Lung (tissue), 12 donors: ENCODE measurements around the gene HCN4. TPM values are rescaled to one million over a fixed set of nuclear protein-coding genes. Genes with fewer than 3 reads are reported as not detected.

ENCODE experiments used
- ATAC-seq: fragments of 200-7000 bp; cut with Tn5 transposase; one replicate; pipeline ENCODE4 v1.9.1; 2020; ENCODE audit warnings: moderate number of reproducible peaks; ENCODE audit not compliant: insufficient read depth, low FRiP score
- DNase-seq, 3 donors: peaks; one replicate each; pipeline ENCODE4 v3.0.0-alpha.2; 2013 to 2017
- H3K27ac ChIP-seq, 2 donors: one replicate each; pipeline ENCODE4 v1.5.1; 2013; ENCODE audit warnings: mild to moderate bottlenecking in 2 of 2, moderate library complexity in 2 of 2, control low read depth in 1 of 2, inconsistent platforms in 1 of 2, low read depth in 1 of 2, low read length in 1 of 2
- H3K27me3 ChIP-seq, 3 donors: one replicate each; pipeline ENCODE4 v1.5.1; 2013; ENCODE audit warnings: low read length in 2 of 3; ENCODE audit not compliant: control insufficient read depth in 3 of 3, insufficient read depth in 3 of 3
- H3K36me3 ChIP-seq, 4 donors: one replicate each; pipeline ENCODE4 v1.5.1; 2013; ENCODE audit warnings: low read length in 4 of 4, mild to moderate bottlenecking in 1 of 4, moderate library complexity in 1 of 4; ENCODE audit not compliant: control insufficient read depth in 4 of 4, insufficient read depth in 4 of 4
- H3K4me1 ChIP-seq, 5 donors: one replicate each; pipeline ENCODE4 v1.5.1; 2013; ENCODE audit warnings: low read length in 5 of 5, mild to moderate bottlenecking in 2 of 5, moderate library complexity in 1 of 5; ENCODE audit not compliant: control insufficient read depth in 5 of 5, insufficient read depth in 5 of 5
- H3K4me3 ChIP-seq: one replicate; pipeline ENCODE4 v1.5.1; 2013; ENCODE audit warnings: mild to moderate bottlenecking, control low read depth, moderate library complexity
- H3K9ac ChIP-seq, 2 donors: one replicate each; pipeline ENCODE4 v1.5.1; 2013; ENCODE audit warnings: low read length in 2 of 2, control low read depth in 1 of 2; ENCODE audit not compliant: insufficient read depth in 1 of 2
- H3K9me3 ChIP-seq, 4 donors: one replicate each; pipeline ENCODE4 v1.5.1; 2013; ENCODE audit warnings: low read length in 3 of 4, mild to moderate bottlenecking in 1 of 4, moderate library complexity in 1 of 4; ENCODE audit not compliant: control insufficient read depth in 4 of 4, insufficient read depth in 3 of 4
- CTCF ChIP-seq: IDR thresholded peaks from 2 replicates; pipeline ENCODE4 v1.5.1; 2012; ENCODE audit warnings: mild to moderate bottlenecking; ENCODE audit errors: control extremely low read depth, extremely low read depth
- WGBS, 2 donors: extraction: QIAGEN DNeasy Blood & Tissue Kit; methylation state at CpG; one replicate each; pipeline ENCODE4 v1.1.7; 2013; 5-methylcytosine and 5-hydroxymethylcytosine counted together
- polyA plus RNA-seq, 2 donors: library from polyadenylated mRNA; stranded (reverse); fragments of 200-250 nt; gene quantifications; one replicate each; pipeline ENCODE4 v1.2.1, GENCODE V29; 2013
- total RNA-seq, 2 donors: library from RNA; depleted of rRNA in 1 of 2; stranded (reverse); fragments of >200 nt in 1 of 2; gene quantifications; one replicate each; pipeline ENCODE4 v1.2.1, GENCODE V29; 2014 to 2021
- donor health status: control.
- donor health status: control.
- donor health status: Bipolar disorder and iron deficiency.
- donor health status: healthy.
- donor health status: DM: yes; HTN: yes; CAD: no.

HCN4 gene
- total and polyA plus RNA-seq, 4 donors: 0.06 to 1.0 (median 0.21) TPM

GRCh38 chr15:73284090-73284716, 84.6 kb downstream of the HCN4 start:
- Histone ChIP-seq H3K4me3 (no peak overlapping the region), H3K27ac (no peak overlapping the region), H3K27me3 (no peaks in the 10 kb centered on the region), H3K9me3 (no peaks in the 10 kb centered on the region), H3K4me1 (peaks cover 0 to 3% (median 0%) of the 10 kb centered on the region in 5 donors), H3K36me3 (peaks cover 12 to 44% (median 21%) of the 10 kb centered on the region in 4 donors), H3K9ac (no peak overlapping the region)
- peak in 1 of 3 donors; percentile 25 for DNase-seq
- no peak for TF ChIP-seq CTCF
- WGBS, 2 donors: 75 to 83% methylated on average over 3 of the region's 3 CpGs
- ATAC-seq: no peak

GRCh38 chr15:73283366-73283962, 85.3 kb downstream of the HCN4 start:
- no peak overlapping the region for H3K9ac ChIP-seq
- ATAC-seq (no peak), DNase-seq (no peak)
- H3K36me3 ChIP-seq: peaks cover 5 to 42% (median 19%) of the 10 kb centered on the region in 4 donors
- H3K9me3 ChIP-seq: no peaks in the 10 kb centered on the region
- 91 to 94% methylated on average over 2 of the region's 2 CpGs for WGBS, 2 donors
- peaks cover 0 to 3% (median 0%) of the 10 kb centered on the region in 5 donors for H3K4me1 ChIP-seq
- H3K4me3 ChIP-seq: no peak overlapping the region
- no peaks in the 10 kb centered on the region for H3K27me3 ChIP-seq
- no peak overlapping the region for H3K27ac ChIP-seq
- TF ChIP-seq CTCF: no peak

DNA sequence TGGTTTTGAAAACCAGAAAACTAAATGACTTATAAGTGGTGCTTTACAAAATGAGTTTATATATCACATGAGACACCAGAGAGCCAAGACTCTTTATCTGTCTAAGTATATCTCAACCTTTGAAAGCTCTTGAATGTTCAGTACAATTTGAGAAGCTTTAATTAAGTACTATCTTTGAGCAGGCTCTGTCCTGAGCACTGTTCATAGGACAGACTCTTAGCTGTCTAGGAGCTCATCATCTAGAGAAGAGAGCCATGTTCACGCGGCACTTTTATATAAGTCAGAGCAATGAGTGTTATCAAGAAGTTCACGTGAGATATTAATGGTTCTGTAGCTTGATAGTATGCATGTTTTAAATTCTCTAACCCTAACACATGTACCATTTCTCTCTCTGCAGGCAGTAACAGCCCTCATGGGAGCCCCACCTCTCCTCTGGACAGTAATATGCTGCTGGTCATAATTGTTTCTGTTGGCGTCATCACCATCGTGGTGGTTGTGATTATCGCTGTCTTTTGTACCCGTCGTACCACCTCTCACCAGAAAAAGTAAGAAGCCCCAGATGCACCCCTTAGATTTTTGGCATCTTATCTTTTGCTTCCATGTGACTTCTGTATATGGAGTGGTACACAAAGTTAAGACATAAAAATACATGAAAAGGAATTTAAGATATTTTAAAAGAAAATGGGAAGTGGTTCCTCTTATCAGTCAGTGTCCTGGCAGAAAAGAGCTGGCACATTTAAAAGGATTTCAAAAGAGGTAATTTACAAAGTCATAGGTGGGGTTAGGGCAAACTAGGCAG, 86.0 kb downstream of the HCN4 start:
- WGBS, 2 donors: 92 to 93% methylated on average over 8 of the region's 8 CpGs
- no peak for TF ChIP-seq CTCF
- no peak for ATAC-seq
- H3K27me3 ChIP-seq: no peaks in the 10 kb centered on the region
- DNase-seq: no peak
- H3K9ac ChIP-seq: no peak overlapping the region
- peaks cover 0 to 3% (median 0%) of the 10 kb centered on the region in 5 donors for H3K4me1 ChIP-seq
- no peak overlapping the region for H3K27ac ChIP-seq
- H3K4me3 ChIP-seq: no peak overlapping the region
- H3K9me3 ChIP-seq: no peaks in the 10 kb centered on the region
- H3K36me3 ChIP-seq: peaks cover 5 to 43% (median 19%) of the 10 kb centered on the region in 4 donors
